DND-41 (cell line): ENCODE results near the gene RIPOR2.

Source experiments
- ATAC-seq: fragments of 200-7000 bp; cut with Tn5 transposase; 3 replicates; pipeline ENCODE4 v1.9.1; 2021; ENCODE audit warnings: low read depth; ENCODE audit not compliant: insufficient read depth
- DNase-seq: peaks from one replicate; pipeline ENCODE4 v3.0.0-alpha.2; 2020
- H2AFZ ChIP-seq: 2 replicates; pipeline ENCODE4 v1.6.0; 2012; ENCODE audit warnings: low read depth, low read length
- H3K27ac ChIP-seq: 2 replicates; pipeline ENCODE4 v1.5.1; 2012; ENCODE audit warnings: low read length, inconsistent platforms
- H3K27me3 ChIP-seq: fragments of 200-600 bp; sonication (generic); 2 replicates; pipeline ENCODE4 v1.6.0; 2012; ENCODE audit warnings: low read length, mild to moderate bottlenecking, inconsistent platforms; ENCODE audit not compliant: insufficient read depth, poor library complexity
- H3K36me3 ChIP-seq: 2 replicates; pipeline ENCODE4 v1.5.1; 2012; ENCODE audit warnings: low read length, inconsistent platforms; ENCODE audit not compliant: insufficient read depth
- H3K4me1 ChIP-seq: 2 replicates; pipeline ENCODE4 v1.5.1; 2012; ENCODE audit warnings: mild to moderate bottlenecking, low read length; ENCODE audit not compliant: insufficient read depth
- H3K4me2 ChIP-seq: 2 replicates; pipeline ENCODE4 v1.6.0; 2012; ENCODE audit warnings: mild to moderate bottlenecking, moderate library complexity, low read length, inconsistent platforms; ENCODE audit not compliant: insufficient read depth
- H3K4me3 ChIP-seq, 2 experiments: fragments of 200-600 bp in 1 of 2; shearing (Covaris generic) in 1 of 2; 2 replicates each; pipeline ENCODE4 v1.5.1; 2012 to 2016; ENCODE audit warnings: inconsistent platforms in 2 of 2, low read length in 2 of 2, mild to moderate bottlenecking in 2 of 2, low read depth in 1 of 2, moderate library complexity in 1 of 2
- H3K79me2 ChIP-seq: 2 replicates; pipeline ENCODE4 v1.6.0; 2012; ENCODE audit warnings: low read length, inconsistent platforms; ENCODE audit not compliant: insufficient read depth
- H3K9ac ChIP-seq: 2 replicates; pipeline ENCODE4 v1.6.0; 2012; ENCODE audit warnings: low read depth, mild to moderate bottlenecking, inconsistent platforms, low read length, moderate library complexity
- H3K9me3 ChIP-seq: 2 replicates; pipeline ENCODE4 v1.5.1; 2012; ENCODE audit warnings: low read length, moderate library complexity, mild to moderate bottlenecking, inconsistent platforms; ENCODE audit not compliant: insufficient read depth, severe bottlenecking
- H4K20me1 ChIP-seq: 2 replicates; pipeline ENCODE4 v1.6.0; 2012; ENCODE audit warnings: low read length; ENCODE audit not compliant: insufficient read depth
- EZH2 ChIP-seq: IDR thresholded peaks from 3 replicates; pipeline ENCODE4 v1.6.1; 2012; ENCODE audit warnings: borderline replicate concordance, low read depth, mild to moderate bottlenecking, moderate library complexity, low read length, inconsistent platforms; ENCODE audit not compliant: severe bottlenecking
- TF ChIP-seq, protein P1 (sequence below): IDR thresholded peaks from 2 replicates; pipeline ENCODE4 v1.5.1; 2012; ENCODE audit warnings: borderline replicate concordance, low read length, moderate library complexity, mild to moderate bottlenecking; ENCODE audit not compliant: poor library complexity, severe bottlenecking; ENCODE audit errors: extremely low read depth

RIPOR2 gene

DNA sequence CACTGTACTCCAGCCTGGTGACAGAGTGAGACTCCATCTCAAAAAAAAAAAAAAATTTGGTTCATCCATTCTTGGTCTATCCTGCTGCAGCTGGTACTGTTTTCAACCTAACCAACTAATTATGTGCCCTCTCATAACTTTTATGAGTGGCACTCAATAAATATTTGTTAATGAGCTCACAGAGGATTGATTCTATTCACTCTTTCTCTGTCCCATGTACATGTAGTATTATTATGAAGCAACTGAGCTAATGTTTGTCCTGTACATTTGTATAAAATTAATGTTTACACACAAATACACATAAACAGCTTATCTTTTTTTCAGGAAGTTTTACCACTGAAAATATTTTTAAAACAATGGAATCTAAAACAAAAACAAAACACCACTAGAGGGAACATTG lies 10.1 kb downstream of the RIPOR2 start:
- no peak overlapping the region for H2AFZ ChIP-seq
- no peaks in the 10 kb centered on the region for H3K9me3 ChIP-seq
- no peaks in the 10 kb centered on the region for H4K20me1 ChIP-seq
- no peak overlapping the region; the same call in 1 of the 2 replicates for H3K9ac ChIP-seq
- H3K4me1 ChIP-seq: peaks cover 87% of the 10 kb centered on the region
- TF ChIP-seq EZH2: no peak
- TF ChIP-seq, protein P1, sequence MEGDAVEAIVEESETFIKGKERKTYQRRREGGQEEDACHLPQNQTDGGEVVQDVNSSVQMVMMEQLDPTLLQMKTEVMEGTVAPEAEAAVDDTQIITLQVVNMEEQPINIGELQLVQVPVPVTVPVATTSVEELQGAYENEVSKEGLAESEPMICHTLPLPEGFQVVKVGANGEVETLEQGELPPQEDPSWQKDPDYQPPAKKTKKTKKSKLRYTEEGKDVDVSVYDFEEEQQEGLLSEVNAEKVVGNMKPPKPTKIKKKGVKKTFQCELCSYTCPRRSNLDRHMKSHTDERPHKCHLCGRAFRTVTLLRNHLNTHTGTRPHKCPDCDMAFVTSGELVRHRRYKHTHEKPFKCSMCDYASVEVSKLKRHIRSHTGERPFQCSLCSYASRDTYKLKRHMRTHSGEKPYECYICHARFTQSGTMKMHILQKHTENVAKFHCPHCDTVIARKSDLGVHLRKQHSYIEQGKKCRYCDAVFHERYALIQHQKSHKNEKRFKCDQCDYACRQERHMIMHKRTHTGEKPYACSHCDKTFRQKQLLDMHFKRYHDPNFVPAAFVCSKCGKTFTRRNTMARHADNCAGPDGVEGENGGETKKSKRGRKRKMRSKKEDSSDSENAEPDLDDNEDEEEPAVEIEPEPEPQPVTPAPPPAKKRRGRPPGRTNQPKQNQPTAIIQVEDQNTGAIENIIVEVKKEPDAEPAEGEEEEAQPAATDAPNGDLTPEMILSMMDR: no peak
- no peaks in the 10 kb centered on the region for H3K36me3 ChIP-seq
- no peak overlapping the region for H3K4me3 ChIP-seq
- no peaks in the 10 kb centered on the region for H3K27me3 ChIP-seq
- peaks cover 66% of the 10 kb centered on the region for H3K79me2 ChIP-seq
- DNase-seq: no peak
- H3K4me2 ChIP-seq: peak overlapping the region; percentile 51; the same call in 1 of the 2 replicates
- no peak for ATAC-seq
- H3K27ac ChIP-seq: peak overlapping the region; percentile 78

GRCh38 chr6:24924580-24925356 lies 11.0 kb downstream of the RIPOR2 start:
- Histone ChIP-seq H3K79me2 (peaks cover 59% of the 10 kb centered on the region), H3K27me3 (no peaks in the 10 kb centered on the region), H3K4me1 (peaks cover 87% of the 10 kb centered on the region), H4K20me1 (no peaks in the 10 kb centered on the region), H3K4me2 (no peak overlapping the region), H3K36me3 (no peaks in the 10 kb centered on the region), H3K9me3 (no peaks in the 10 kb centered on the region), H2AFZ (no peak overlapping the region), H3K27ac (peak overlapping the region; percentile 51; the same call in 1 of the 2 replicates), H3K4me3 (no peak overlapping the region), H3K9ac (no peak overlapping the region)
- ATAC-seq: no peak
- no peak for TF ChIP-seq EZH2
- TF ChIP-seq, protein P1: no peak
- no peak for DNase-seq

- no peak for ATAC-seq
- H4K20me1 ChIP-seq: peaks cover 2% of the 10 kb centered on the region; the same call in 1 of the 2 replicates
- no peak overlapping the region for H2AFZ ChIP-seq
- H3K27me3 ChIP-seq: no peaks in the 10 kb centered on the region
- no peak overlapping the region for H3K4me2 ChIP-seq
- TF ChIP-seq, protein P1: no peak
- TF ChIP-seq EZH2: no peak
- H3K36me3 ChIP-seq: no peaks in the 10 kb centered on the region
- no peak overlapping the region for H3K9ac ChIP-seq
- H3K9me3 ChIP-seq: no peaks in the 10 kb centered on the region
- peaks cover 87% of the 10 kb centered on the region for H3K4me1 ChIP-seq
- peaks cover 56% of the 10 kb centered on the region for H3K79me2 ChIP-seq
- H3K27ac ChIP-seq: peak overlapping the region; percentile 17
- no peak overlapping the region for H3K4me3 ChIP-seq
- no peak for DNase-seq
Observed at GRCh38 chr6:24923885-24924401, 11.8 kb downstream of the RIPOR2 start.
